IPS-NIHi7 (cell line): Measurements from ENCODE around the gene HCCS.
"Not testable (repeated sequence)": the region's sequence is repeated elsewhere in the genome, so short reads cannot be mapped to it uniquely, and the experiment has no call there.

Experiments used
- DNase-seq: peaks from one replicate; pipeline ENCODE4 v3.0.0; 2012; ENCODE audit warnings: mixed read lengths; ENCODE audit errors: extremely low spot score

The HCCS gene

GRCh38 chrX:11123087-11123486 is 12.0 kb downstream of the HCCS start:
- DNase-seq = not testable (repeated sequence)

GRCh38 chrX:11124112-11124511 is 13.0 kb downstream of the HCCS start:
- DNase-seq = no peak

GRCh38 chrX:11125060-11125459 is 13.9 kb downstream of the HCCS start:
- DNase-seq = no peak

GRCh38 chrX:11129534-11130105 is 18.5 kb downstream of the HCCS start:
- no peak for DNase-seq

- no peak for DNase-seq
Observed at GRCh38 chrX:11130136-11130535, 19.0 kb downstream of the HCCS start.

GRCh38 chrX:11131146-11131545 is 20.0 kb downstream of the HCCS start:
- DNase-seq = no peak

GRCh38 chrX:11135564-11136185 is 24.5 kb downstream of the HCCS start:
- no peak for DNase-seq

GRCh38 chrX:11137543-11138139 is 26.5 kb downstream of the HCCS start:
- no peak for DNase-seq

GRCh38 chrX:11138498-11139390 is 27.6 kb downstream of the HCCS start:
- DNase-seq = no peak

- DNase-seq = peak; percentile 73
Observed at GRCh38 chrX:11143931-11144678, 33.0 kb downstream of the HCCS start.

- DNase-seq = no peak
Observed at GRCh38 chrX:11146411-11146810, 35.3 kb downstream of the HCCS start.

- DNase-seq = no peak
Observed at GRCh38 chrX:11148401-11148800, 37.3 kb downstream of the HCCS start.

- DNase-seq = no peak
Observed at GRCh38 chrX:11151799-11152559, 40.8 kb downstream of the HCCS start.

- no peak for DNase-seq
Observed at GRCh38 chrX:11159149-11159548, 48.0 kb downstream of the HCCS start.

- no peak for DNase-seq
Observed at GRCh38 chrX:11164433-11164832, 53.3 kb downstream of the HCCS start.

- no peak for DNase-seq
Observed at GRCh38 chrX:11171956-11172355, 60.8 kb downstream of the HCCS start.

- DNase-seq = no peak
Observed at GRCh38 chrX:11172415-11172814, 61.3 kb downstream of the HCCS start.
